Calu3 (cell line): ENCODE results near the gene MTF1. TPM values are rescaled to one million over a fixed set of nuclear protein-coding genes. Genes with fewer than 3 reads are reported as not detected.

ENCODE experiments used
- BruUV-seq: library from RNA; stranded (reverse); fragments of 400-500 nt; replicated peaks from 2 replicates; lab custom pipeline; 2021; lab: Mats Ljungman, UMichigan
- CTCF ChIA-PET: fragments of 300-600 bp; sonication (Branson Sonifier 250); formaldehyde crosslinking; loops from one replicate; lab custom pipeline; 2022; ENCODE audit warnings: antibody characterized with exemption; lab: Charles Lee
- DNase-seq: peaks from one replicate; pipeline ENCODE4 v3.0.0; 2022
- H3K27ac Mint-ChIP-seq: one replicate; pipeline ENCODE4 v1.8.0; 2022; ENCODE audit warnings: mixed read lengths; ENCODE audit not compliant: unreplicated experiment
- H3K27me3 Mint-ChIP-seq: one replicate; pipeline ENCODE4 v1.8.0; 2022; ENCODE audit warnings: mixed read lengths; ENCODE audit not compliant: unreplicated experiment
- H3K36me3 Mint-ChIP-seq: one replicate; pipeline ENCODE4 v1.8.0; 2022; ENCODE audit warnings: mild to moderate bottlenecking, moderate library complexity, mixed read lengths; ENCODE audit not compliant: insufficient read depth, unreplicated experiment
- H3K4me1 Mint-ChIP-seq: one replicate; pipeline ENCODE4 v1.8.0; 2022; ENCODE audit warnings: mild to moderate bottlenecking, low read depth, mixed read lengths; ENCODE audit not compliant: unreplicated experiment
- H3K4me3 Mint-ChIP-seq: one replicate; pipeline ENCODE4 v1.8.0; 2022; ENCODE audit warnings: mild to moderate bottlenecking, low read depth, moderate library complexity, mixed read lengths; ENCODE audit not compliant: unreplicated experiment
- H3K9me3 Mint-ChIP-seq: one replicate; pipeline ENCODE4 v1.8.0; 2022; ENCODE audit warnings: low read depth, mixed read lengths; ENCODE audit not compliant: unreplicated experiment
- intact Hi-C: fragments of 100-400 bp; cut with micrococcal nuclease; formaldehyde crosslinking; loops from one replicate; pipeline ENCODE4 v1.10.0; 2022; ENCODE audit not compliant: unreplicated experiment
- total RNA-seq: library from RNA; stranded (reverse); gene quantifications from 2 replicates; pipeline ENCODE4 v1.2.3, GENCODE V29; 2022
- TF ChIP-seq, protein P1 (sequence below): fragments of 200-600 bp; IDR thresholded peaks from one replicate; pipeline ENCODE4 v1.8.0; 2022; ENCODE audit warnings: antibody characterized with exemption; ENCODE audit not compliant: unreplicated experiment

MTF1 gene
- total RNA-seq, 1 experiment from 2014 or later = 27.1 TPM

GRCh38 chr1:37865348-37866120 is 6.1 kb upstream of the MTF1 start:
- CTCF ChIA-PET = interaction anchor here (0.6 to 0.7 kb wide), 2 partner anchors 169 to 441 kb away, joined by 3 to 4 read pairs; no protein-coding TSS in a partner anchor
- H3K27ac Mint-ChIP-seq = peak overlapping the region; percentile 11
- intact Hi-C loops = no loop called here

DNA sequence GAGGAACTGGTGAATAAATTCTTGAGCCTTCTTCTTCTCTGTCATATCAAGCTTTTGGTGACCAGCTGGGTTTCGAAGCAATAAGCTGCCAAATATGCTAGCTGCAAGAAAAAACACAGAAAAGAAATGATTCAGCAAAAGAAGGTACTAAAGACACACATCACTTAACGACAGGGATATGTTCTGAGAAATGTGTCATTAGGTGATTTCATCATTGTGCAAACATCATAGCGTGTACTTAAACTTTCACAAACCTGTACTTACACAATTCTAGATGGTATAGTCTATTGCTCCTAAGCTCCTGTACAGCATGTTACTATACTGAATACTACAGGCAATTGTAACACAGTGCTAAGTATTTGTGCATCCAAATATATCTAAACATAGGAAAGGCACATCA is 2.9 kb upstream of the MTF1 start:
- Mint-ChIP-seq H3K27ac (no peak overlapping the region), H3K4me3 (no peak overlapping the region), H3K9me3 (no peaks in the 10 kb centered on the region), H3K27me3 (no peaks in the 10 kb centered on the region), H3K4me1 (peaks cover 25% of the 10 kb centered on the region), H3K36me3 (peaks cover 33% of the 10 kb centered on the region)
- DNase-seq = no peak
- intact Hi-C loops = no loop called here
- TF ChIP-seq, protein P1, sequence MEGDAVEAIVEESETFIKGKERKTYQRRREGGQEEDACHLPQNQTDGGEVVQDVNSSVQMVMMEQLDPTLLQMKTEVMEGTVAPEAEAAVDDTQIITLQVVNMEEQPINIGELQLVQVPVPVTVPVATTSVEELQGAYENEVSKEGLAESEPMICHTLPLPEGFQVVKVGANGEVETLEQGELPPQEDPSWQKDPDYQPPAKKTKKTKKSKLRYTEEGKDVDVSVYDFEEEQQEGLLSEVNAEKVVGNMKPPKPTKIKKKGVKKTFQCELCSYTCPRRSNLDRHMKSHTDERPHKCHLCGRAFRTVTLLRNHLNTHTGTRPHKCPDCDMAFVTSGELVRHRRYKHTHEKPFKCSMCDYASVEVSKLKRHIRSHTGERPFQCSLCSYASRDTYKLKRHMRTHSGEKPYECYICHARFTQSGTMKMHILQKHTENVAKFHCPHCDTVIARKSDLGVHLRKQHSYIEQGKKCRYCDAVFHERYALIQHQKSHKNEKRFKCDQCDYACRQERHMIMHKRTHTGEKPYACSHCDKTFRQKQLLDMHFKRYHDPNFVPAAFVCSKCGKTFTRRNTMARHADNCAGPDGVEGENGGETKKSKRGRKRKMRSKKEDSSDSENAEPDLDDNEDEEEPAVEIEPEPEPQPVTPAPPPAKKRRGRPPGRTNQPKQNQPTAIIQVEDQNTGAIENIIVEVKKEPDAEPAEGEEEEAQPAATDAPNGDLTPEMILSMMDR = no peak
- BruUV-seq = no TSS peak
- CTCF ChIA-PET = interaction anchor here (0.6 to 1.1 kb wide), 2 partner anchors 68 to 142 kb away, joined by 3 to 5 read pairs; no protein-coding TSS in a partner anchor

More at GRCh38 chr1:37865348-37866120, 6.1 kb upstream of the MTF1 start:
- peak; percentile 35 for DNase-seq
- Mint-ChIP-seq H3K4me1 (peaks cover 18% of the 10 kb centered on the region), H3K4me3 (no peak overlapping the region), H3K36me3 (peaks cover 19% of the 10 kb centered on the region), H3K27me3 (no peaks in the 10 kb centered on the region), H3K9me3 (no peaks in the 10 kb centered on the region)
- TF ChIP-seq, protein P1 = no peak
- no TSS peak for BruUV-seq

- H3K4me3 Mint-ChIP-seq = no peak overlapping the region
- no peaks in the 10 kb centered on the region for H3K9me3 Mint-ChIP-seq
- no peak overlapping the region for H3K27ac Mint-ChIP-seq
- H3K27me3 Mint-ChIP-seq = no peaks in the 10 kb centered on the region
- H3K36me3 Mint-ChIP-seq = peaks cover 39% of the 10 kb centered on the region
- peaks cover 19% of the 10 kb centered on the region for H3K4me1 Mint-ChIP-seq
- TF ChIP-seq, protein P1 = no peak
- intact Hi-C loops = no loop called here
- no TSS peak for BruUV-seq
- no peak for DNase-seq
- CTCF ChIA-PET = interaction anchor here (0.6 kb wide), 2 partner anchors 29 to 651 kb away, joined by 3 read pairs; no protein-coding TSS in a partner anchor
Measured at GRCh38 chr1:37861151-37861550, 1.8 kb upstream of the MTF1 start.

- TF ChIP-seq, protein P1 = no peak
- peaks cover 13% of the 10 kb centered on the region for H3K4me1 Mint-ChIP-seq
- BruUV-seq = no TSS peak
- no peaks in the 10 kb centered on the region for H3K9me3 Mint-ChIP-seq
- CTCF ChIA-PET = interaction anchor here (0.9 to 1.8 kb wide), 5 partner anchors 9 to 170 kb away, joined by 3 to 6 read pairs (median 5); partner anchors contain the start of genes C1orf122 and YRDC
- H3K4me3 Mint-ChIP-seq = peak overlapping the region; percentile 95
- peaks cover 35% of the 10 kb centered on the region for H3K36me3 Mint-ChIP-seq
- H3K27me3 Mint-ChIP-seq = no peaks in the 10 kb centered on the region
- intact Hi-C loops = no loop called here
- peak overlapping the region; percentile 99 for H3K27ac Mint-ChIP-seq
- DNase-seq = no peak
Measured at GRCh38 chr1:37860346-37860666, 914 bp upstream of the MTF1 start.
